Measurements from ENCODE around the gene SET. TPM values are rescaled to one million over a fixed set of nuclear protein-coding genes. Genes with fewer than 3 reads are reported as not detected.

SET gene
- polyA plus RNA-seq, 4 donors, result 586 to 729 (median 699) TPM

DNA sequence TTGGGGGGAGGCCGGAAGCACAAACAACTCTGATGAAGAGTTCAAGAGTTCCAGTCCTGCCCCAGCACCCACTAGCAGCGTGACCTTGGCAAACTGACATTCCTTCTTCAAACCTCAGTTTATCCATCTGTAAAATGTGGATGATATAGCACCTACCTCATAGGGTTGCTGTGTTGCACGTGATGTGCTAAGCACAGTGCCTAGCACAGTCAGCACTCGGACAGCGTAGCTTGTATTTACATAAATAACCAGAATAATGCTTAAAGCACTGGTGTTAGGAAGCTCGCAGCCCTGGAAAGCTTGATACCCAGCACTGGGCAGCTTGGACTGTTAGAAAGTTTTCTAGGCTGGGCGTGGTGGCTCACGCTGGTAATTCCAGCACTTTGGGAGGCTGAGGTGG, 18.4 kb downstream of the SET start:
- DNase-seq (ENCODE audit: low read depth in 4 of 4, low spot score in 3 of 4), result no peak

- DNase-seq (ENCODE audit: low read depth in 4 of 4, low spot score in 3 of 4), result no peak
Observed at GRCh38 chr9:128712451-128713410, 23.7 kb downstream of the SET start.

DNA sequence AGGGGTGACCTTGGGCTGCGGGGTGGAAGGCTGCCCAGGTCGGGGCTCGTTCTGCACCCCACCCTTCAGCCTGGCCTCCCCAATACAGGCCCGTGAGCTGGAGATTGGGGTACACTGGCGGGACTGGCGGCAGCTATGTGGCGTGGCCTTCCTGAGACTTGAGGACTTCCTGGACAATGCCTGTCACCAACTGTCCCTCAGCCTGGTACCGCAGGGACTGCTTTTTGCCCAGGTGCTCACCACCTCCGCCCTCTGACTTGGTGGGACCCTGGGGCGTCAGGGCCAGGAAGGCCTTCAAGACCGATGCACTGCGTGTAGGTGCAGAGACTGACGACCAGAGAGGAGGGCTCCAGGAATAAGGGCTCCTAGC, 24.4 kb downstream of the SET start:
- no peak for DNase-seq (ENCODE audit: low read depth in 4 of 4, low spot score in 3 of 4)

DNA sequence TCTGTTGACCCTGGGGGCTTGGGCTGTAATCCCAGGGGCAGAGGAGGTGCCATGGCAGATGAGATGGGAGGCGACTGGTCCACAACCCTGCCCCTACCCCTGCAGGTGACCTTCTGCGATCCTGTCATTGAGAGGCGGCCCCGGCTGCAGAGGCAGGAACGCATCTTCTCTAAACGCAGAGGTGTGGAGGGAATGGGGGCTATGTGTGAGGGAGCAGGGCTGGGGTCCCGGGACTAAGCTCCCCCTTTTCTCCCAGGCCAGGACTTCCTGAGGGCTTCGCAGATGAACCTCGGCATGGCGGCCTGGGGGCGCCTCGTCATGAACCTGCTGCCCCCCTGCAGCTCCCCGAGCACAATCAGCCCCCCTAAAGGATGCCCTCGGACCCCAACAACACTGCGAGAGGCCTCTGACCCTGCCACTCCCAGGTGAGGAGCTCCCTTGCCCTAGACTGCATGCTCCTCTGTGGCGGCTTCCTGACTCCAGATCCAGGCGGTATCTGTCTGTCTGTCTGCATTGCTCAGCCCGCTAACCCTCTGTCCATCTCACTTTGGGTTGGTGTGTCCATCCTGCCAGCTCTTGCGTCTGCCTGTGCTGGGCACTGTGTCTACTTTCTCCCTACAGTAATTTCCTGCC, 25.0 kb downstream of the SET start:
- no peak for DNase-seq (ENCODE audit: low read depth in 4 of 4, low spot score in 3 of 4)

DNA sequence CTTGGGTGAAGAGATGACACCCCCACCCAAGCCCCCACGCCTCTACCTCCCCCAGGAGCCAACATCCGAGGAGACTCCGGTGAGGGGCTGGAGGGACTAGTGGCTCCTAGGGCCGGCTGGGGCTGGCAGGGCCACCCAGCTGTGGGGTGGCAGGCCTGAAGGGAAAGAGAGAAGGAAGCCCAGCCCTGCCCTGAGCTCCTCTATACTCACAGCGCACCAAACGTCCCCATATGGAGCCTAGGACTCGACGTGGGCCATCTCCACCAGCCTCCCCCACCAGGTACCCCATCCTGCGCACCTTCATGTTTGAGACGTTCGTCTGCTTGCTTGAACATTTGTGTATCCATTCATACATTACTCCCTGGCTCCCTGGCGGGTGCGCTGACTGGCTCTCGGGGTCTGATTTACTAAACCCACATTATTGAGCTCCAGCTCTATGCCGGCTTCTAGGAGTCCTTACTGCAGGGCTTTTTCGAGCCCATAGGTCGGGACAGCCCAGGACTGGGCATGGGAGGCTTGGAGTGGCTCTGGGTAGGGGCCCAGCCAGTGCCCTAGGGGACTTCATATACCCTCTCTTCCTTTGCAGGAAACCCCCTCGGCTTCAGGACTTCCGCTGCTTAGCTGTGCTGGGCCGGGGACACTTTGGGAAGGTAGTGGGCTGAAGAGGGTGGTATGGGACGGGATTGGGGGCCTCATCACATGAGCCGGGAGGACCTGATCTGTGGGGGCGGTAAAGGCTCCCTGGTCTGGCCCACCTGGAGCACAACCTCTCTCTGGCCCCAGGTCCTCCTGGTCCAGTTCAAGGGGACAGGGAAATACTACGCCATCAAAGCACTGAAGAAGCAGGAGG, 25.8 kb downstream of the SET start:
- DNase-seq (ENCODE audit: low read depth in 4 of 4, low spot score in 3 of 4), result no peak

DNA sequence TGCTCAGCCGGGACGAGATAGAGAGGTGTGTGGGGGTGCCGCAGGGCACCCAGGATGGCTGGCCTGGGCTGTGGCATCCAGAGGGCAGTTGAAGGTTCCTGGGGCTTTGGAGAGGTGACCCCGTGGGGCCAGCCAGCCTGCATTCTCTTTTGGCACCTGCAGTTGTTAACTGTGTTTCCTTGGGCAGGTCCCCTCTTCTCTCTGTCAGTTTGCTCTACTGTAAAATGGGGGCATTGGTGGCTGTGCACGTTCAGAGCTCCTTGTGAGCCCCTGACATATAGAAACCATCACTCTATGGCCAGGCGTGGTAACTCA, 26.4 kb downstream of the SET start:
- no peak for DNase-seq (ENCODE audit: low read depth in 4 of 4, low spot score in 3 of 4)

DNA sequence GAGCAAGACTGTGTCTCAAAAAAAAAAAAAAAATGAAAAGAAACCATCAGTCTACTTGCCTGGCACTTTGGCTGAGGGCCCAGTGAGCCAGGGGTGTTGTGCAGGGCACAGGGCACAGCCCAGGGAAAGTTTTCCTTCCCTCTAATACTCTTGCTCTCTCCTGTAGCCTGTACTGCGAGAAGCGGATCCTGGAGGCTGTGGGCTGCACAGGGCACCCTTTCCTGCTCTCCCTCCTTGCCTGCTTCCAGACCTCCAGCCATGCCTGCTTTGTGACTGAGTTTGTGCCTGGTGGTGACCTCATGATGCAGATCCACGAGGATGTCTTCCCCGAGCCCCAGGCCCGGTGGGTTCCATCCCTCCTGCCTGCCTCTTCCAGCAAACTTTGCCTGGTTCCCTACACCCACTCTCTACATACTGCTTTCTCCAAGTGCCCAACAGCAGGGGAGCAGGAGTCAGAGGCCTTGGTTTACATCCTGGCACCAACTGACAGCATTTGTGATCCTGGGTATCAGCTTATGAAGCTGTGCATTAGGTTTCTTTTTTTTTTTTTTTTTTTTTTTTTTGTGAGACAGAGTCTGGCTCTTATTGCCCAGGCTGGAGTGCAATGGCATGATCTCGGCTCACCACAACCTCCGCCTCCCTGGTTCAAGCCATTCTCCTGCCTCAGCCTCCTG, 27.7 kb downstream of the SET start:
- no peak for DNase-seq (ENCODE audit: low read depth in 4 of 4, low spot score in 3 of 4)

DNA sequence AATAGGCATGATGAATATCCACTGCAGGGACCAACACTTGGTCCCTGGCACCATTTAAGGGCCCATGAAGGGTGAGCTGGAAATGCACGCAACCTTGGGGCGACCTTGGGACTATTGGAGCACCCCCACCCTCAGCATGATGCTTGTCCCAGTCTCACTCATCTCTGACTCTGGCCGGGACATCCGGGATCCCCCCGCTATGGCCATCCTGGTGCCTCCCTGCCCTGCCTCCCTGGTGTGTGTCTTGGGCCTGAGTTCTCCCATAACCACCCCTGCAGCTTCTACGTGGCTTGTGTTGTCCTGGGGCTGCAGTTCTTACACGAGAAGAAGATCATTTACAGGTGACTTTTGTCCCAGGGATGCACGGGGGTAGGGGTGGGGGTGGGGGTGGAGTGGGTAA, 29.0 kb downstream of the SET start:
- DNase-seq (ENCODE audit: low read depth in 4 of 4, low spot score in 3 of 4), result no peak

DNA sequence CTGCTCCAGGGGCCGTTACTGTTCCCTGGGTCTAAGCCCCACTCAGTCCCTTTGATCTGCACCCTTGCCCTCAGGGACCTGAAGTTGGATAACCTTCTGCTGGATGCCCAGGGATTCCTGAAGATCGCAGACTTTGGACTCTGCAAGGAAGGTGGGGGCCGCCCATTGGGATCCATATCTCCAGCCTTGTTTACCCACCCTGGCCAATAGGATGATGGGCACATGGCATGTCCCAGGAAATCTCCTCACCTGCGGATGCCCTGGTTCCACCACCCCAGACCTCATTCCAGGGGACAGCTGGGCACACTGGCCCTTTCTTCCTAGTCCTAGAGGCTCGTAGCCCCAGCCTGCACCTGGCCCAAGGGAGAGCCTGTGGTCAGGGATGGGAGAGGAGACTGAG, 29.5 kb downstream of the SET start:
- no peak for DNase-seq (ENCODE audit: low read depth in 4 of 4, low spot score in 3 of 4)

- no peak for DNase-seq (ENCODE audit: low read depth in 4 of 4, low spot score in 3 of 4)
Observed at GRCh38 chr9:128719919-128720605, 31.0 kb downstream of the SET start.

GRCh38 chr9:128720841-128721486, 31.9 kb downstream of the SET start:
- DNase-seq (ENCODE audit: low read depth in 4 of 4, low spot score in 3 of 4), result no peak

GRCh38 chr9:128721487-128722010, 32.5 kb downstream of the SET start:
- DNase-seq (ENCODE audit: low read depth in 4 of 4, low spot score in 3 of 4), result no peak

GRCh38 chr9:128722380-128723351, 33.6 kb downstream of the SET start:
- DNase-seq (ENCODE audit: low read depth in 4 of 4, low spot score in 3 of 4), result no peak

- no peak for DNase-seq (ENCODE audit: low read depth in 4 of 4, low spot score in 3 of 4)
Observed at GRCh38 chr9:128723352-128723865, 34.4 kb downstream of the SET start.

- peak; percentile 78 to 87 (median 82) for DNase-seq (ENCODE audit: low read depth in 4 of 4, low spot score in 3 of 4)
Observed at GRCh38 chr9:128723866-128724743, 35.1 kb downstream of the SET start, which contains the start of gene ZDHHC12. ZDHHC12 (minus strand) TSS chr9:128724127; CDS start chr9:128724093, 34 bp downstream.

- no peak for DNase-seq (ENCODE audit: low read depth in 4 of 4, low spot score in 3 of 4)
Observed at GRCh38 chr9:128724744-128725211, 35.8 kb downstream of the SET start.

Measured in right renal pelvis (tissue), 4 donors.